Testis (tissue), 2 donors: Measurements from ENCODE around the gene SLC19A1.

ENCODE experiments used
- POLR2A ChIP-seq: fragments of 450-650 bp; IDR thresholded peaks from one replicate; pipeline ENCODE4 v1.6.1; 2017; ENCODE audit warnings: antibody characterized with exemption, mild to moderate bottlenecking, moderate library complexity
- TF ChIP-seq, protein P1 (sequence below), 3 experiments: fragments of 450-650 bp in 2 of 3; fragments of 200-600 bp in 1 of 3; sonication (generic) in 1 of 3; IDR thresholded peaks; one replicate each; pipeline ENCODE4 v1.5.1; 2016 to 2019; ENCODE audit warnings: antibody characterized with exemption in 3 of 3, mild to moderate bottlenecking in 2 of 3, moderate library complexity in 1 of 3

DNA sequence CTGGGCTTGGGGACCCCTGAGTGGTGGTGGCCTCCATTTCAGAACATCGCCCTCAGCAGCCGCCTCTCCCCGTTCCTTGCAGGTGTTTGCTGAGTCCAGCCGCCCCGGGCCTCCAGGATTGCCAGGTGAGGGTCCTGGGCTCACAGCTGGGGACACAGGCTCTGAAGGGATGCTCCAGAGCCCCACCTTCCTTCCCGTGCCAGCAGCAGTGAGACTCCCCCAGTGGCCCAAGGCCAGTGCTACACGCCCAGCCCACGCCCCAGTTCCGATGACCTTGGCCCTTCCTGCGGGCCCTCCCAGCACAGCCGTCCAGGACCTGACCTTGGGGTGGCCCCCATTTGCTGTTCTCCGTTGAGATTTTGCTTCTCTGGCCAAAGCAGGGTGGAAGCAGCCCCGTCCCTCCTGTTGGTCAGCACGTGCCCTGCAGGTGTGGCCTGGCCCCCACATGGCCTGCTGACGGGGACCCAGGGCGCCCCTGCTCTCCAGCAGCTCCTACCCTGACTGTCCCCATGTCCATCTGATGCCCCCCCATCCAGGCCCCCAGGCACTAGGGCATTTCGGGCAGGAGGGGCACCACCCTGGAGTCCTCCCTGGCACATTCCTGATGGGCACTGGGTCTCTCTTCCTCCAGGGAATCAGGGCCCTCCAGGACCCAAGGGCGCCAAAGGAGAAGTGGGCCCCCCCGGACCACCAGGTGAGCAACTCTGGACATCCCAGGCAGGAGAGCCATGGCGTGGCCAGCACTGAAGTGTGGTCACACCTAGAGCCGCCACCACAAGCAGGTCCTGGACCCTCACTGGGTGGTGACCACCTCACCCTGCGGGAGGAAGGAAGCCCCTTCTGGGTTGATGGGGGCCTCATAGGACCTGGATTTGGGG, 45.0 kb downstream of the SLC19A1 start:
- TF ChIP-seq, protein P1, sequence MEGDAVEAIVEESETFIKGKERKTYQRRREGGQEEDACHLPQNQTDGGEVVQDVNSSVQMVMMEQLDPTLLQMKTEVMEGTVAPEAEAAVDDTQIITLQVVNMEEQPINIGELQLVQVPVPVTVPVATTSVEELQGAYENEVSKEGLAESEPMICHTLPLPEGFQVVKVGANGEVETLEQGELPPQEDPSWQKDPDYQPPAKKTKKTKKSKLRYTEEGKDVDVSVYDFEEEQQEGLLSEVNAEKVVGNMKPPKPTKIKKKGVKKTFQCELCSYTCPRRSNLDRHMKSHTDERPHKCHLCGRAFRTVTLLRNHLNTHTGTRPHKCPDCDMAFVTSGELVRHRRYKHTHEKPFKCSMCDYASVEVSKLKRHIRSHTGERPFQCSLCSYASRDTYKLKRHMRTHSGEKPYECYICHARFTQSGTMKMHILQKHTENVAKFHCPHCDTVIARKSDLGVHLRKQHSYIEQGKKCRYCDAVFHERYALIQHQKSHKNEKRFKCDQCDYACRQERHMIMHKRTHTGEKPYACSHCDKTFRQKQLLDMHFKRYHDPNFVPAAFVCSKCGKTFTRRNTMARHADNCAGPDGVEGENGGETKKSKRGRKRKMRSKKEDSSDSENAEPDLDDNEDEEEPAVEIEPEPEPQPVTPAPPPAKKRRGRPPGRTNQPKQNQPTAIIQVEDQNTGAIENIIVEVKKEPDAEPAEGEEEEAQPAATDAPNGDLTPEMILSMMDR (IDR thresholded peaks at IDR 0.05) = no peak
- TF ChIP-seq POLR2A = no peak
